SK-N-SH treated with all-trans-retinoic acid at 6 μM for 48 hours (cell line): ENCODE results near the gene IGFBP4.

ENCODE experiments used
- ATAC-seq: fragments of 200-7000 bp; cut with Tn5 transposase; 3 replicates; pipeline ENCODE4 v1.9.1; 2020; ENCODE audit warnings: mild to moderate bottlenecking, moderate library complexity
- ARNTL ChIP-seq: fragments of 450-650 bp; formaldehyde crosslinking; IDR thresholded peaks from 2 replicates; pipeline ENCODE4 v1.5.0; 2020; ENCODE audit warnings: low read depth, mild to moderate bottlenecking, moderate library complexity, borderline replicate concordance
- BACH2 ChIP-seq: fragments of 250-450 bp; sonication (Bioruptor Pico); IDR thresholded peaks from 2 replicates; pipeline ENCODE4 v1.9.0; 2021; ENCODE audit warnings: mild to moderate bottlenecking, borderline replicate concordance
- CREB5 ChIP-seq: fragments of 250-450 bp; sonication (Bioruptor Pico); IDR thresholded peaks from 2 replicates; pipeline ENCODE4 v1.5.1; 2020; ENCODE audit warnings: low read depth, mild to moderate bottlenecking, moderate library complexity
- CSDC2 ChIP-seq: fragments of 250-450 bp; sonication (Bioruptor Pico); IDR thresholded peaks from 2 replicates; pipeline ENCODE4 v1.5.0; 2020; ENCODE audit warnings: mild to moderate bottlenecking, moderate library complexity
- ESRRG ChIP-seq: fragments of 250-450 bp; sonication (Bioruptor Pico); IDR thresholded peaks from 2 replicates; pipeline ENCODE4 v1.6.1; 2021; ENCODE audit warnings: mild to moderate bottlenecking
- GLIS3 ChIP-seq: fragments of 250-450 bp; sonication (Bioruptor Pico); IDR thresholded peaks from 2 replicates; pipeline ENCODE4 v1.5.0; 2020; ENCODE audit warnings: mild to moderate bottlenecking, moderate library complexity
- ISL1 ChIP-seq: fragments of 250-450 bp; sonication (Bioruptor Pico); IDR thresholded peaks from 2 replicates; pipeline ENCODE4 v2.1.2; 2022; ENCODE audit warnings: mild to moderate bottlenecking, moderate library complexity
- OSR1 ChIP-seq: fragments of 250-450 bp; sonication (Bioruptor Pico); IDR thresholded peaks from 2 replicates; pipeline ENCODE4 v1.8.0; 2022; ENCODE audit warnings: moderate library complexity, mild to moderate bottlenecking, inconsistent platforms
- PATZ1 ChIP-seq: fragments of 250-450 bp; sonication (Bioruptor Pico); IDR thresholded peaks from 2 replicates; pipeline ENCODE4 v1.8.0; 2020; ENCODE audit warnings: mild to moderate bottlenecking, moderate library complexity, borderline replicate concordance
- PPARA ChIP-seq: fragments of 250-450 bp; sonication (Bioruptor Pico); IDR thresholded peaks from 2 replicates; pipeline ENCODE4 v1.5.0; 2020; ENCODE audit warnings: mild to moderate bottlenecking, borderline replicate concordance
- RARB ChIP-seq: fragments of 250-450 bp; sonication (Bioruptor Pico); IDR thresholded peaks from 2 replicates; pipeline ENCODE4 v1.8.0; 2021; ENCODE audit warnings: mild to moderate bottlenecking, moderate library complexity
- SNAI2 ChIP-seq: fragments of 250-450 bp; sonication (Bioruptor Pico); IDR thresholded peaks from 2 replicates; pipeline ENCODE4 v1.5.0; 2020; ENCODE audit warnings: mild to moderate bottlenecking, moderate library complexity
- TCF4 ChIP-seq: fragments of 250-450 bp; sonication (Bioruptor Pico); IDR thresholded peaks from 2 replicates; pipeline ENCODE4 v1.8.0; 2021; ENCODE audit warnings: mild to moderate bottlenecking, moderate library complexity, borderline replicate concordance
- TOX ChIP-seq: fragments of 250-450 bp; sonication (Bioruptor Pico); IDR thresholded peaks from 2 replicates; pipeline ENCODE4 v1.8.0; 2021; ENCODE audit warnings: mild to moderate bottlenecking, moderate library complexity, borderline replicate concordance
- ZC3H10 ChIP-seq: fragments of 250-450 bp; sonication (Bioruptor Pico); IDR thresholded peaks from 2 replicates; pipeline ENCODE4 v1.5.1; 2021; ENCODE audit warnings: mild to moderate bottlenecking, moderate library complexity
- ZFP30 ChIP-seq: fragments of 450-650 bp; formaldehyde crosslinking; IDR thresholded peaks from 2 replicates; pipeline ENCODE4 v1.5.0; 2022; ENCODE audit warnings: mild to moderate bottlenecking, moderate library complexity
- ZNF70 ChIP-seq: fragments of 450-650 bp; formaldehyde crosslinking; IDR thresholded peaks from 2 replicates; pipeline ENCODE4 v1.5.0; 2020; ENCODE audit warnings: mild to moderate bottlenecking, moderate library complexity
- ZNF8 ChIP-seq: fragments of 450-650 bp; formaldehyde crosslinking; IDR thresholded peaks from 2 replicates; pipeline ENCODE4 v1.5.0; 2020; ENCODE audit warnings: mild to moderate bottlenecking, moderate library complexity
- TF ChIP-seq, protein P1 (sequence below): fragments of 250-450 bp; sonication (Bioruptor Pico); IDR thresholded peaks from 2 replicates; pipeline ENCODE4 v1.5.1; 2021; ENCODE audit warnings: mild to moderate bottlenecking, moderate library complexity
- TF ChIP-seq, protein P2 (sequence below): fragments of 250-450 bp; sonication (Bioruptor Pico); IDR thresholded peaks from 2 replicates; pipeline ENCODE4 v1.8.0; 2021; ENCODE audit warnings: low read depth, mild to moderate bottlenecking, moderate library complexity, borderline replicate concordance
- TF ChIP-seq, protein P3 (sequence below): fragments of 250-450 bp; sonication (Bioruptor Pico); IDR thresholded peaks from 2 replicates; pipeline ENCODE4 v1.5.0; 2020; ENCODE audit warnings: mild to moderate bottlenecking, moderate library complexity

IGFBP4 gene

DNA sequence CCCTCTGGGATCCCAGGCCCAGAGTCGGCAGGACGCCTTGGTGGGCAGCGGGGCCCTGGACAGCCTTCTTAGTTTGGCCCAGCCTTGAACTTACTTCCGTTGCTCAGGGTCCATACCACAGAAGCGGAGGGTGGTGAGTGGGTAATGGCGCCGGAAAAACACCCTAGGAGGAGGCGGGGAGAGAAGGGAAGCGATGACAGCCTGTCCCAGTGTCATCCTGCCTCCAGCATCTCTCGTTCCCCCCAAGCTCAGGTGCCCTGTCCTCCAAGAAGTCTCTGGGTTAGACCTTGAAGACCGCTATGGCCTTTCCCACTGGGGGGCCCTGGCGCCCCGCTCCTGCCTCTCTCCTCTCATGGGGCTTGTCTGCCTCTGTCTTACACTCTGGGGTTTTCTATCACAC is 35.2 kb downstream of the IGFBP4 start:
- TF ChIP-seq PATZ1 (CRISPR knock-in tag) (no peak), BACH2 (CRISPR knock-in tag) (no peak), PPARA (CRISPR knock-in tag) (no peak), TCF4 (CRISPR knock-in tag) (no peak), RARB (CRISPR knock-in tag) (no peak), SNAI2 (CRISPR knock-in tag) (no peak), TOX (CRISPR knock-in tag) (no peak), ZNF8 (CRISPR knock-in tag) (no peak), ZC3H10 (no peak), CSDC2 (CRISPR knock-in tag) (no peak), OSR1 (CRISPR knock-in tag) (no peak), ARNTL (CRISPR knock-in tag) (no peak), ISL1 (no peak), CREB5 (CRISPR knock-in tag) (no peak)
- TF ChIP-seq, protein P1, sequence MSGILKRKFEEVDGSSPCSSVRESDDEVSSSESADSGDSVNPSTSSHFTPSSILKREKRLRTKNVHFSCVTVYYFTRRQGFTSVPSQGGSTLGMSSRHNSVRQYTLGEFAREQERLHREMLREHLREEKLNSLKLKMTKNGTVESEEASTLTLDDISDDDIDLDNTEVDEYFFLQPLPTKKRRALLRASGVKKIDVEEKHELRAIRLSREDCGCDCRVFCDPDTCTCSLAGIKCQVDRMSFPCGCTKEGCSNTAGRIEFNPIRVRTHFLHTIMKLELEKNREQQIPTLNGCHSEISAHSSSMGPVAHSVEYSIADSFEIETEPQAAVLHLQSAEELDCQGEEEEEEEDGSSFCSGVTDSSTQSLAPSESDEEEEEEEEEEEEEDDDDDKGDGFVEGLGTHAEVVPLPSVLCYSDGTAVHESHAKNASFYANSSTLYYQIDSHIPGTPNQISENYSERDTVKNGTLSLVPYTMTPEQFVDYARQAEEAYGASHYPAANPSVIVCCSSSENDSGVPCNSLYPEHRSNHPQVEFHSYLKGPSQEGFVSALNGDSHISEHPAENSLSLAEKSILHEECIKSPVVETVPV (CRISPR knock-in tag): no peak
- TF ChIP-seq, protein P2, sequence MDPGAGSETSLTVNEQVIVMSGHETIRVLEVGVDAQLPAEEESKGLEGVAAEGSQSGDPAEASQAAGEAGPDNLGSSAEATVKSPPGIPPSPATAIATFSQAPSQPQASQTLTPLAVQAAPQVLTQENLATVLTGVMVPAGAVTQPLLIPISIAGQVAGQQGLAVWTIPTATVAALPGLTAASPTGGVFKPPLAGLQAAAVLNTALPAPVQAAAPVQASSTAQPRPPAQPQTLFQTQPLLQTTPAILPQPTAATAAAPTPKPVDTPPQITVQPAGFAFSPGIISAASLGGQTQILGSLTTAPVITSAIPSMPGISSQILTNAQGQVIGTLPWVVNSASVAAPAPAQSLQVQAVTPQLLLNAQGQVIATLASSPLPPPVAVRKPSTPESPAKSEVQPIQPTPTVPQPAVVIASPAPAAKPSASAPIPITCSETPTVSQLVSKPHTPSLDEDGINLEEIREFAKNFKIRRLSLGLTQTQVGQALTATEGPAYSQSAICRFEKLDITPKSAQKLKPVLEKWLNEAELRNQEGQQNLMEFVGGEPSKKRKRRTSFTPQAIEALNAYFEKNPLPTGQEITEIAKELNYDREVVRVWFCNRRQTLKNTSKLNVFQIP (CRISPR knock-in tag): no peak
- no peak for ATAC-seq

- TF ChIP-seq PATZ1 (CRISPR knock-in tag) (no peak), OSR1 (CRISPR knock-in tag) (no peak), ZNF8 (CRISPR knock-in tag) (no peak), ZC3H10 (no peak), PPARA (CRISPR knock-in tag) (no peak), ZNF70 (no peak), ZFP30 (no peak), GLIS3 (CRISPR knock-in tag) (no peak), SNAI2 (CRISPR knock-in tag) (no peak), BACH2 (CRISPR knock-in tag) (no peak), RARB (CRISPR knock-in tag) (no peak), CREB5 (CRISPR knock-in tag) (no peak), ISL1 (no peak), ESRRG (CRISPR knock-in tag) (no peak), ARNTL (CRISPR knock-in tag) (no peak), CSDC2 (CRISPR knock-in tag) (no peak)
- TF ChIP-seq, protein P3, sequence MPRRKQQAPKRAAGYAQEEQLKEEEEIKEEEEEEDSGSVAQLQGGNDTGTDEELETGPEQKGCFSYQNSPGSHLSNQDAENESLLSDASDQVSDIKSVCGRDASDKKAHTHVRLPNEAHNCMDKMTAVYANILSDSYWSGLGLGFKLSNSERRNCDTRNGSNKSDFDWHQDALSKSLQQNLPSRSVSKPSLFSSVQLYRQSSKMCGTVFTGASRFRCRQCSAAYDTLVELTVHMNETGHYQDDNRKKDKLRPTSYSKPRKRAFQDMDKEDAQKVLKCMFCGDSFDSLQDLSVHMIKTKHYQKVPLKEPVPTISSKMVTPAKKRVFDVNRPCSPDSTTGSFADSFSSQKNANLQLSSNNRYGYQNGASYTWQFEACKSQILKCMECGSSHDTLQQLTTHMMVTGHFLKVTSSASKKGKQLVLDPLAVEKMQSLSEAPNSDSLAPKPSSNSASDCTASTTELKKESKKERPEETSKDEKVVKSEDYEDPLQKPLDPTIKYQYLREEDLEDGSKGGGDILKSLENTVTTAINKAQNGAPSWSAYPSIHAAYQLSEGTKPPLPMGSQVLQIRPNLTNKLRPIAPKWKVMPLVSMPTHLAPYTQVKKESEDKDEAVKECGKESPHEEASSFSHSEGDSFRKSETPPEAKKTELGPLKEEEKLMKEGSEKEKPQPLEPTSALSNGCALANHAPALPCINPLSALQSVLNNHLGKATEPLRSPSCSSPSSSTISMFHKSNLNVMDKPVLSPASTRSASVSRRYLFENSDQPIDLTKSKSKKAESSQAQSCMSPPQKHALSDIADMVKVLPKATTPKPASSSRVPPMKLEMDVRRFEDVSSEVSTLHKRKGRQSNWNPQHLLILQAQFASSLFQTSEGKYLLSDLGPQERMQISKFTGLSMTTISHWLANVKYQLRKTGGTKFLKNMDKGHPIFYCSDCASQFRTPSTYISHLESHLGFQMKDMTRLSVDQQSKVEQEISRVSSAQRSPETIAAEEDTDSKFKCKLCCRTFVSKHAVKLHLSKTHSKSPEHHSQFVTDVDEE (CRISPR knock-in tag): no peak
- TF ChIP-seq, protein P1 (CRISPR knock-in tag): no peak
- TF ChIP-seq, protein P2 (CRISPR knock-in tag): no peak
- ATAC-seq: no peak
Measured at GRCh38 chr17:40479754-40480480, 36.7 kb downstream of the IGFBP4 start.
